H1 (cell line): ENCODE measurements around the gene LIPI. TPM values are rescaled to one million over a fixed set of nuclear protein-coding genes. Genes with fewer than 3 reads are reported as not detected.

ENCODE experiments used
- CBX8 ChIP-seq: fragments of 300-800, 300-1000 bp; sonication (generic); IDR thresholded peaks from 2 replicates; pipeline ENCODE4 v1.7.1; 2016; ENCODE audit warnings: low read depth, low read length, borderline replicate concordance
- polyA plus RNA-seq, 7 experiments: library from polyadenylated mRNA; depleted of rRNA in 3 of 7; stranded (reverse) in 5 of 7; unstranded in 2 of 7; fragments of >200 nt in 5 of 7; fragments of 200-250 nt in 2 of 7; gene quantifications; 1 replicate in 5 of 7; 2 replicates in 1 of 7; 4 replicates in 1 of 7; pipeline versions ENCODE4 v1.2.1 to v1.2.3, GENCODE V29; 2011 to 2013; ENCODE audit warnings: missing spikeins in 2 of 7, mixed read lengths in 2 of 7
- total RNA-seq: library from RNA; stranded (reverse); fragmentation: NEBNext Ultra II Directional; extraction: Animal tissue kit (Norgen Biotek cat#: 25700); gene quantifications from 2 replicates; pipeline ENCODE4 v1.2.1, GENCODE V29; 2021

LIPI gene
- total and polyA plus RNA-seq, 2 of the 8 experiments (the other 6 are each of a cell fraction or from before 2014, with no cell fraction given): not detected

DNA sequence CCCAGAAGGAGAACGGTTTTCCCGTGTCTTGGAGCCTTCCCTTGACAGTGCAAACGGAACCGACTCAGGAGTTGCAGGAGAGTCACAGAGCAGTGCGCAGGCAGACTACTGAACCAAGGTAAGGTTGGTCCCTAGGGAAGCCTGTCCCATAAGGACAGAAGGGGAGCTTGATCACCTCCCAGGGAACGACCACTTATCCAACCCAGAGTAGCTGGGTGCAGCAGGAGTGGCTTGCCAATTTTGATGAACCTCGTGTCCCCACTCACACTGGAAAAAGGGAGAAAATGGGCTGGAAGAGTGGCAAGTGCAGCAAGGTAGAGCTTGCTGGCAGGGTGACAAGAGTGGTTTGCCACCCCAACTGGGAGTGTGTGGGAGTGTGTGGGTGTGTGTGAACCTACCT is 95.1 kb downstream of the LIPI start (continued):
- TF ChIP-seq CBX8: no peak
